HCT116 (cell line): Measurements from ENCODE around the gene FNDC3A. TPM values are rescaled to one million over a fixed set of nuclear protein-coding genes. Genes with fewer than 3 reads are reported as not detected.

ENCODE experiments used
- ATAC-seq: fragments of 200-7000 bp; cut with Tn5 transposase; 2 replicates; pipeline ENCODE4 v1.9.1; 2020; ENCODE audit warnings: mild to moderate bottlenecking, moderate library complexity
- BruUV-seq: library from RNA; stranded (reverse); fragments of 400-500 nt; replicated peaks from 2 replicates; lab custom pipeline; 2021; lab: Mats Ljungman, UMichigan
- CTCF ChIA-PET: fragments of 300-600 bp; sonication (Branson Sonifier 250); formaldehyde crosslinking; loops from one replicate; lab custom pipeline; 2021; ENCODE audit warnings: antibody characterized with exemption; lab: Charles Lee
- POLR2A ChIA-PET: fragments of 300-600, 350-600 bp; sonication (Branson Sonifier 250); formaldehyde crosslinking; loops from one replicate; lab custom pipeline; 2021; ENCODE audit warnings: antibody characterized with exemption; lab: Charles Lee
- RAD21 ChIA-PET, 2 experiments: fragments of 300-600 bp; sonication (Branson Sonifier 250); formaldehyde crosslinking; loops; one replicate each; lab custom pipeline; 2023; ENCODE audit warnings: low total read pairs in 2 of 2; ENCODE audit not compliant: uncharacterized antibody in 2 of 2, unreplicated experiment in 2 of 2, low non-redundant PET in 1 of 2; lab: Charles Lee
- DNase-seq: peaks from one replicate; pipeline ENCODE4 v3.0.0-alpha.2; 2010; ENCODE audit warnings: low read depth, low spot score
- H2AFZ ChIP-seq: fragments of 200-600 bp; shearing (Covaris generic), sonication (generic); 2 replicates; pipeline ENCODE4 v1.6.1; 2017; ENCODE audit warnings: low read depth, mixed run types, mixed read lengths, antibody characterized with exemption, low read length; ENCODE audit not compliant: poor library complexity, severe bottlenecking
- H3K27ac ChIP-seq: 2 replicates; pipeline ENCODE4 v1.5.1; 2012; ENCODE audit warnings: low read depth, low read length
- H3K27me3 ChIP-seq: fragments of 200-600 bp; sonication (generic); 2 replicates; pipeline ENCODE4 v1.6.1; 2016; ENCODE audit warnings: mixed run types, low read length, mixed read lengths; ENCODE audit not compliant: insufficient read depth
- H3K36me3 ChIP-seq, 2 experiments: fragments of 200-500 bp in 1 of 2; fragments of 200-600 bp in 1 of 2; sonication (Bioruptor generic) in 1 of 2; sonication (generic) in 1 of 2; 2 replicates each; pipeline versions ENCODE4 v1.5.1 to v1.6.1; 2014 to 2016; ENCODE audit warnings: low read length in 2 of 2, inconsistent platforms in 1 of 2, mixed read lengths in 1 of 2, mixed run types in 1 of 2; ENCODE audit not compliant: insufficient read depth in 2 of 2, control insufficient read depth in 1 of 2
- H3K4me1 ChIP-seq, 2 experiments: fragments of 200-600 bp in 1 of 2; sonication (generic) in 1 of 2; 2 replicates each; pipeline versions ENCODE4 v1.5.1 to v1.6.1; 2012 to 2017; ENCODE audit warnings: low read length in 2 of 2, inconsistent platforms in 1 of 2, mild to moderate bottlenecking in 1 of 2, mixed read lengths in 1 of 2, mixed run types in 1 of 2, moderate library complexity in 1 of 2; ENCODE audit not compliant: insufficient read depth in 2 of 2, control insufficient read depth in 1 of 2
- H3K4me2 ChIP-seq: fragments of 200-600 bp; sonication (generic); 2 replicates; pipeline ENCODE4 v1.6.1; 2017; ENCODE audit warnings: mixed run types, low read length, mixed read lengths
- H3K4me3 ChIP-seq, 2 experiments: fragments of 200-600 bp in 1 of 2; sonication (generic) in 1 of 2; replicated peaks in 1 of 2; 2 replicates each; pipeline ENCODE4 v1.5.1; 2011 to 2016; ENCODE audit warnings: low read length in 2 of 2, control low read depth in 1 of 2, low read depth in 1 of 2, mild to moderate bottlenecking in 1 of 2, mixed read lengths in 1 of 2, mixed run types in 1 of 2
- H3K79me2 ChIP-seq: fragments of 200-600 bp; sonication (generic); 2 replicates; pipeline ENCODE4 v1.6.1; 2017; ENCODE audit warnings: mild to moderate bottlenecking, mixed run types, low read length, moderate library complexity, mixed read lengths; ENCODE audit not compliant: insufficient read depth
- H3K9ac ChIP-seq: fragments of 200-600 bp; sonication (generic); 2 replicates; pipeline ENCODE4 v1.6.1; 2016; ENCODE audit warnings: low read length, mixed read lengths
- H3K9me2 ChIP-seq: fragments of 200-600 bp; sonication (generic), shearing (Covaris generic); 2 replicates; pipeline ENCODE4 v1.6.1; 2017; ENCODE audit warnings: mixed run types, mild to moderate bottlenecking, moderate library complexity; ENCODE audit not compliant: insufficient read depth
- H3K9me3 ChIP-seq, 2 experiments: fragments of 200-500 bp in 1 of 2; fragments of 200-600 bp in 1 of 2; sonication (Bioruptor generic) in 1 of 2; sonication (generic) in 1 of 2; 2 replicates each; pipeline ENCODE4 v1.6.1; 2014 to 2017; ENCODE audit warnings: low read length in 2 of 2, mixed read lengths in 2 of 2, inconsistent platforms in 1 of 2, low read depth in 1 of 2, mild to moderate bottlenecking in 1 of 2, mixed run types in 1 of 2, moderate library complexity in 1 of 2; ENCODE audit not compliant: control insufficient read depth in 1 of 2, insufficient read depth in 1 of 2
- H4K20me1 ChIP-seq: fragments of 200-600 bp; sonication (generic), shearing (Covaris generic); 2 replicates; pipeline ENCODE4 v1.6.1; 2017; ENCODE audit warnings: mixed run types, mild to moderate bottlenecking, moderate library complexity; ENCODE audit not compliant: insufficient read depth
- CEBPB ChIP-seq: IDR thresholded peaks from 2 replicates; pipeline ENCODE4 v1.6.1; 2012; ENCODE audit warnings: low read depth
- JUND ChIP-seq: IDR thresholded peaks from 2 replicates; pipeline ENCODE4 v1.6.1; 2012
- POLR2A ChIP-seq: IDR thresholded peaks from 2 replicates; pipeline ENCODE4 v1.7.0; 2011; ENCODE audit warnings: borderline replicate concordance; ENCODE audit not compliant: insufficient read depth, insufficient read length; ENCODE audit errors: extremely low read depth
- REST ChIP-seq: IDR thresholded peaks from 2 replicates; pipeline ENCODE4 v1.6.1; 2012; ENCODE audit warnings: low read depth
- SRF ChIP-seq: IDR thresholded peaks from 2 replicates; pipeline ENCODE4 v1.6.1; 2012; ENCODE audit warnings: low read depth
- ZFX ChIP-seq: fragments of 450-650 bp; IDR thresholded peaks from 2 replicates; pipeline ENCODE4 v1.6.1; 2017
- intact Hi-C: fragments of 100-400 bp; cut with micrococcal nuclease; formaldehyde crosslinking; loops from 2 replicates; pipeline ENCODE4 v1.10.0; 2022
- total RNA-seq: library from RNA; stranded (reverse); gene quantifications from one replicate; pipeline ENCODE4 v1.2.1, GENCODE V29; 2021; ENCODE audit not compliant: unreplicated experiment
- TF ChIP-seq, protein P1 (sequence below), 3 experiments: fragments of 200-600 bp in 1 of 3; sonication (generic) in 1 of 3; IDR thresholded peaks in 2 of 3; conservative IDR thresholded peaks in 1 of 3; 2 replicates each; pipeline ENCODE4 v1.5.1; 2012 to 2017; ENCODE audit warnings: low read depth in 2 of 3, low read length in 2 of 3, antibody characterized with exemption in 1 of 3, borderline replicate concordance in 1 of 3, control low read depth in 1 of 3, mild to moderate bottlenecking in 1 of 3, mixed read lengths in 1 of 3, mixed run types in 1 of 3, moderate library complexity in 1 of 3; ENCODE audit not compliant: insufficient read depth in 1 of 3
- TF ChIP-seq, protein P2 (sequence below): IDR thresholded peaks from 2 replicates; pipeline ENCODE4 v1.6.1; 2012

Gene FNDC3A
- total RNA-seq, 1 experiment from 2014 or later, result 30.5 TPM

DNA sequence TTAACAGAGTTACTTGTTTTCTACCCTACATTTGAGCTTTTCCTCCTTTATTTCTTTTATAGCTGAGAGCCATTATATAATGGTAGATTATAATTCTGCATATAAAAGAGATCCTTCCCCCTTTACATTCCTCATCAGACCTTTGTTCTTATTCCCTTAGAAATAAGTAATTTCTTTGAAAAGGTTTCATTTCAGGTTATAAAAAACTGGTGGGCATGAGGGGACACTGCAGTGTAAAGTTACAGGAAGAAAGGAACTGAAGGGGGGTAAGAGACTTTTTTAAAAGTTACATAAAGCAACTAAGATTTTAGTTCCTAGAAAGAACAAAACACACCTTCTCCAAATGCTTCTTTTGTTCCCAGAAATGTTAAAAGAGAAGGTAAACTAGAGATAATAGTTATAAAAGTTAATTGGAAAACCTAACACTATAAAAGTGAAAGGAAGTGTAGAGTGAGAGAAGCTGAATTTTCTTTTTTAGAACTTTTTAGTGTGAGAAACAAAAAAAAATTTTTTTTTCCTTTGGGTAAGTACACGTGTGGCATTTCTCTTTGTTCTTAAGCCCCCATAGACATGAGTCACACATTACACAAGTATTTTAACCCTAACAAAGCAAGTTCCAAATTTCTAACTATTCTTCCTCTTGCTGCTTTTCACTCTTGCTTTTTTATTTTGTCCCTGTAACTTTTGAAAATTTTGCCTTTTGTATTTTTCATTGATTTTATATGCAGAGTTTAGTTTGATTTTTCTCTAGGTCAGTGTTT is 138.0 kb downstream of the FNDC3A start:
- no peaks in the 10 kb centered on the region for H4K20me1 ChIP-seq
- RAD21 ChIA-PET, result no interaction called here
- no peak overlapping the region for H2AFZ ChIP-seq
- intact Hi-C loops, result no loop called here
- CTCF ChIA-PET, result no interaction called here
- H3K4me2 ChIP-seq, result no peak overlapping the region
- H3K9me2 ChIP-seq, result no peaks in the 10 kb centered on the region
- ATAC-seq, result no peak
- no peaks in the 10 kb centered on the region for H3K9me3 ChIP-seq
- H3K4me1 ChIP-seq, result peaks cover 3 to 10% of the 10 kb centered on the region in 2 experiments; a peak in 2 of 4 replicates
- no peak overlapping the region for H3K9ac ChIP-seq
- no peaks in the 10 kb centered on the region for H3K27me3 ChIP-seq
- no TSS peak for BruUV-seq
- no peak overlapping the region for H3K4me3 ChIP-seq
- no peak for DNase-seq
- peaks cover 45% of the 10 kb centered on the region for H3K79me2 ChIP-seq
- TF ChIP-seq CEBPB (no peak), REST (no peak), POLR2A (no peak), SRF (no peak), ZFX (no peak), JUND (no peak)
- TF ChIP-seq, protein P1, sequence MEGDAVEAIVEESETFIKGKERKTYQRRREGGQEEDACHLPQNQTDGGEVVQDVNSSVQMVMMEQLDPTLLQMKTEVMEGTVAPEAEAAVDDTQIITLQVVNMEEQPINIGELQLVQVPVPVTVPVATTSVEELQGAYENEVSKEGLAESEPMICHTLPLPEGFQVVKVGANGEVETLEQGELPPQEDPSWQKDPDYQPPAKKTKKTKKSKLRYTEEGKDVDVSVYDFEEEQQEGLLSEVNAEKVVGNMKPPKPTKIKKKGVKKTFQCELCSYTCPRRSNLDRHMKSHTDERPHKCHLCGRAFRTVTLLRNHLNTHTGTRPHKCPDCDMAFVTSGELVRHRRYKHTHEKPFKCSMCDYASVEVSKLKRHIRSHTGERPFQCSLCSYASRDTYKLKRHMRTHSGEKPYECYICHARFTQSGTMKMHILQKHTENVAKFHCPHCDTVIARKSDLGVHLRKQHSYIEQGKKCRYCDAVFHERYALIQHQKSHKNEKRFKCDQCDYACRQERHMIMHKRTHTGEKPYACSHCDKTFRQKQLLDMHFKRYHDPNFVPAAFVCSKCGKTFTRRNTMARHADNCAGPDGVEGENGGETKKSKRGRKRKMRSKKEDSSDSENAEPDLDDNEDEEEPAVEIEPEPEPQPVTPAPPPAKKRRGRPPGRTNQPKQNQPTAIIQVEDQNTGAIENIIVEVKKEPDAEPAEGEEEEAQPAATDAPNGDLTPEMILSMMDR (IDR thresholded peaks at IDR 0.05 in 2 of 3, conservative IDR thresholded peaks at IDR 0.05 in 1 of 3; ENCODE audit: borderline replicate concordance in 1 of 3, insufficient read depth in 1 of 3, low read depth in 2 of 3, low read length in 2 of 3), result no peak
- TF ChIP-seq, protein P2, sequence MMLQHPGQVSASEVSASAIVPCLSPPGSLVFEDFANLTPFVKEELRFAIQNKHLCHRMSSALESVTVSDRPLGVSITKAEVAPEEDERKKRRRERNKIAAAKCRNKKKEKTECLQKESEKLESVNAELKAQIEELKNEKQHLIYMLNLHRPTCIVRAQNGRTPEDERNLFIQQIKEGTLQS, result no peak
- TF ChIP-seq, all 23 proteins: peak for 0
- Histone ChIP-seq H3K36me3 (peaks cover 8 to 10% of the 10 kb centered on the region in 2 experiments; a peak in 2 of 4 replicates), H3K27ac (no peak overlapping the region)
- POLR2A ChIA-PET, result no interaction called here
